ENCODE data around the gene ZNF346.

ZNF346 gene

GRCh38 chr5:177094224-177095087 lies 72.0 kb downstream of the ZNF346 start:
- peak; percentile 24 for DNase-seq (ENCODE audit: low spot score)

- DNase-seq (ENCODE audit: low spot score) = no peak
These were observed 72.7 kb downstream of the ZNF346 start for GRCh38 chr5:177095088-177095669.

GRCh38 chr5:177096162-177097015 lies 73.9 kb downstream of the ZNF346 start:
- DNase-seq (ENCODE audit: low spot score) = no peak

- DNase-seq (ENCODE audit: low spot score) = no peak
These were observed 74.8 kb downstream of the ZNF346 start for GRCh38 chr5:177097016-177097985.

GRCh38 chr5:177098120-177098469 lies 75.6 kb downstream of the ZNF346 start:
- DNase-seq (ENCODE audit: low spot score) = no peak

GRCh38 chr5:177098470-177099141 lies 76.1 kb downstream of the ZNF346 start:
- no peak for DNase-seq (ENCODE audit: low spot score)

GRCh38 chr5:177099422-177100093 lies 77.1 kb downstream of the ZNF346 start:
- DNase-seq (ENCODE audit: low spot score) = no peak

GRCh38 chr5:177100714-177101121 lies 78.2 kb downstream of the ZNF346 start:
- DNase-seq (ENCODE audit: low spot score) = no peak

- DNase-seq (ENCODE audit: low spot score) = no peak
These were observed 81.2 kb downstream of the ZNF346 start for GRCh38 chr5:177103523-177104253.

GRCh38 chr5:177105691-177106476 lies 83.4 kb downstream of the ZNF346 start:
- DNase-seq (ENCODE audit: low spot score) = no peak

GRCh38 chr5:177107159-177107558 lies 84.7 kb downstream of the ZNF346 start:
- DNase-seq (ENCODE audit: low spot score) = no peak

- no peak for DNase-seq (ENCODE audit: low spot score)
These were observed 87.3 kb downstream of the ZNF346 start for GRCh38 chr5:177109810-177110209.

GRCh38 chr5:177111720-177112394 lies 89.4 kb downstream of the ZNF346 start:
- no peak for DNase-seq (ENCODE audit: low spot score)

- no peak for DNase-seq (ENCODE audit: low spot score)
These were observed 90.2 kb downstream of the ZNF346 start for GRCh38 chr5:177112589-177113220.

GRCh38 chr5:177113566-177114424 lies 91.3 kb downstream of the ZNF346 start:
- peak; percentile 84 for DNase-seq (ENCODE audit: low spot score)

- peak; percentile 62 for DNase-seq (ENCODE audit: low spot score)
These were observed 94.3 kb downstream of the ZNF346 start for GRCh38 chr5:177116631-177117373.
